IMR-90 (cell line): ENCODE measurements around the gene MEGF6. TPM values are rescaled to one million over a fixed set of nuclear protein-coding genes. Genes with fewer than 3 reads are reported as not detected.
"Not testable (repeated sequence)": the region's sequence is repeated elsewhere in the genome, so short reads cannot be mapped to it uniquely, and the experiment has no call there.

Experiments
- ATAC-seq: fragments of 200-7000 bp; cut with Tn5 transposase; 2 replicates; pipeline ENCODE4 v1.9.1; 2020; ENCODE audit warnings: low read depth, mild to moderate bottlenecking, moderate library complexity
- BruUV-seq: library from RNA; stranded (reverse); fragments of 400-500 nt; replicated peaks from 2 replicates; lab custom pipeline; 2021; lab: Mats Ljungman, UMichigan
- CTCF ChIA-PET: fragments of 300-600 bp; formaldehyde crosslinking; extraction: SDS; loops from one replicate; lab custom pipeline; 2021; ENCODE audit warnings: antibody characterized with exemption; lab: Yijun Ruan, JAX
- POLR2A ChIA-PET: fragments of 300-600 bp; sonication (Branson Sonifier 250); formaldehyde crosslinking; loops from one replicate; lab custom pipeline; 2022; ENCODE audit warnings: antibody characterized with exemption; ENCODE audit not compliant: unreplicated experiment; lab: Charles Lee
- DNase-seq: peaks from one replicate; pipeline ENCODE4 v3.0.0; 2013
- H2AFZ ChIP-seq: replicated peaks from 2 replicates; pipeline ENCODE3; 2013; ENCODE audit warnings: low read length, mild to moderate bottlenecking; ENCODE audit not compliant: poor library complexity
- H2AK5ac ChIP-seq: 2 replicates; pipeline ENCODE4 v1.6.1; 2013; ENCODE audit warnings: low read depth, low read length, inconsistent platforms
- H2AK9ac ChIP-seq: replicated peaks from 2 replicates; pipeline ENCODE3; 2013; ENCODE audit warnings: mild to moderate bottlenecking, low read depth, low read length, moderate library complexity; ENCODE audit not compliant: poor library complexity
- H2BK120ac ChIP-seq: 2 replicates; pipeline ENCODE4 v1.6.1; 2013; ENCODE audit warnings: low read depth, low read length, inconsistent platforms
- H2BK15ac ChIP-seq: 3 replicates; pipeline ENCODE4 v1.6.1; 2013; ENCODE audit warnings: low read depth, low read length, inconsistent platforms
- H2BK20ac ChIP-seq: 2 replicates; pipeline ENCODE4 v1.6.1; 2013; ENCODE audit warnings: low read depth, mild to moderate bottlenecking, inconsistent platforms, low read length, moderate library complexity
- H2BK5ac ChIP-seq: 2 replicates; pipeline ENCODE4 v1.6.1; 2013; ENCODE audit warnings: mild to moderate bottlenecking, low read depth, low read length, inconsistent platforms; ENCODE audit not compliant: poor library complexity, severe bottlenecking
- H3K14ac ChIP-seq: replicated peaks from 2 replicates; pipeline ENCODE4 v1.6.1; 2013; ENCODE audit warnings: low read depth, low read length, inconsistent platforms
- H3K18ac ChIP-seq: 2 replicates; pipeline ENCODE4 v1.6.1; 2013; ENCODE audit warnings: low read depth, low read length, control low read depth
- H3K23ac ChIP-seq: 2 replicates; pipeline ENCODE4 v1.6.1; 2013; ENCODE audit warnings: low read depth, low read length, inconsistent platforms
- H3K27ac ChIP-seq: 2 replicates; pipeline ENCODE4 v1.5.1; 2013; ENCODE audit warnings: mild to moderate bottlenecking, control low read depth, low read length; ENCODE audit not compliant: insufficient read depth
- H3K27me3 ChIP-seq: 2 replicates; pipeline ENCODE4 v1.6.1; 2013; ENCODE audit warnings: low read length; ENCODE audit not compliant: control insufficient read depth, insufficient read depth
- H3K36me3 ChIP-seq: 2 replicates; pipeline ENCODE4 v1.6.1; 2013; ENCODE audit warnings: low read length, mixed read lengths; ENCODE audit not compliant: control insufficient read depth, insufficient read depth
- H3K4ac ChIP-seq: 2 replicates; pipeline ENCODE4 v1.6.1; 2013; ENCODE audit warnings: low read depth, low read length, inconsistent platforms
- H3K4me1 ChIP-seq: 2 replicates; pipeline ENCODE4 v1.6.1; 2013; ENCODE audit warnings: low read length, mixed read lengths; ENCODE audit not compliant: control insufficient read depth, insufficient read depth
- H3K4me2 ChIP-seq: 2 replicates; pipeline ENCODE4 v1.6.1; 2013; ENCODE audit warnings: low read depth, mild to moderate bottlenecking, control low read depth, low read length, moderate library complexity
- H3K4me3 ChIP-seq: 2 replicates; pipeline ENCODE4 v1.5.1; 2013; ENCODE audit warnings: low read depth, mild to moderate bottlenecking, control low read depth, low read length, moderate library complexity; ENCODE audit not compliant: insufficient read depth
- H3K56ac ChIP-seq: 2 replicates; pipeline ENCODE4 v1.6.1; 2013; ENCODE audit warnings: low read length, inconsistent platforms; ENCODE audit not compliant: insufficient read depth; ENCODE audit errors: extremely low read depth
- H3K79me1 ChIP-seq, 2 experiments: 2 replicates each; pipeline ENCODE4 v1.6.1; 2013; ENCODE audit warnings: low read length in 2 of 2, inconsistent platforms in 1 of 2, low read depth in 1 of 2
- H3K9ac ChIP-seq: 2 replicates; pipeline ENCODE4 v1.6.1; 2013; ENCODE audit warnings: low read depth, low read length, control low read depth
- H3K9me1 ChIP-seq: 2 replicates; pipeline ENCODE4 v1.6.1; 2013; ENCODE audit warnings: low read length, inconsistent platforms; ENCODE audit not compliant: insufficient read depth
- H3K9me3 ChIP-seq: 2 replicates; pipeline ENCODE4 v1.6.1; 2013; ENCODE audit warnings: low read length; ENCODE audit not compliant: control insufficient read depth, insufficient read depth
- H4K20me1 ChIP-seq: 2 replicates; pipeline ENCODE4 v1.6.1; 2013; ENCODE audit warnings: low read length, inconsistent platforms; ENCODE audit not compliant: insufficient read depth
- H4K5ac ChIP-seq: 2 replicates; pipeline ENCODE4 v1.6.1; 2013; ENCODE audit warnings: mild to moderate bottlenecking, low read depth, low read length, control low read depth
- H4K8ac ChIP-seq, 2 experiments: 2 replicates each; pipeline ENCODE4 v1.6.1; 2013; ENCODE audit warnings: low read depth in 2 of 2, low read length in 2 of 2, control low read depth in 1 of 2, inconsistent platforms in 1 of 2
- H4K91ac ChIP-seq: 2 replicates; pipeline ENCODE4 v1.6.1; 2013; ENCODE audit warnings: low read depth, low read length, inconsistent platforms; ENCODE audit not compliant: insufficient read depth
- RAD21 ChIP-seq: IDR thresholded peaks from 2 replicates; pipeline ENCODE4 v1.6.1; 2012; ENCODE audit warnings: low read length, improper control_type of control experiment
- SMC3 ChIP-seq: fragments of 150-350 bp; IDR thresholded peaks from 2 replicates; pipeline ENCODE4 v1.6.1; 2016; ENCODE audit warnings: low read depth, mild to moderate bottlenecking, antibody characterized with exemption, low read length, moderate library complexity
- WGBS, 2 experiments: methylation state at CpG; one replicate each; pipeline versions ENCODE4 v1.1.5 to v1.1.7; 2013; ENCODE audit warnings: missing lambda C conversion rate in 2 of 2; ENCODE audit not compliant: insufficient read length in 1 of 2; ENCODE audit errors: extremely low coverage in 2 of 2; 5-methylcytosine and 5-hydroxymethylcytosine counted together
- dilution Hi-C: fragments of 300-500 bp; cut with HindIII; formaldehyde crosslinking; loops from one replicate; pipeline ENCODE4 v1.14.3; 2018; ENCODE audit warnings: low sequenced_read_pairs; ENCODE audit not compliant: unreplicated experiment
- in situ Hi-C: fragments of 300-500 bp; cut with MboI; formaldehyde crosslinking; loops from 3 replicates; pipeline ENCODE4 v1.14.3; 2019; ENCODE audit warnings: low sequenced_read_pairs, inconsistent platforms, mixed read lengths
- intact Hi-C: fragments of 100-400 bp; cut with micrococcal nuclease; formaldehyde crosslinking; loops from 2 replicates; pipeline ENCODE4 v1.10.0; 2022
- polyA plus RNA-seq, 3 experiments: library from polyadenylated mRNA; depleted of rRNA; stranded (reverse); fragments of >200 nt; gene quantifications; 2 replicates each; pipeline ENCODE4 v1.2.3, GENCODE V29; 2012; ENCODE audit warnings: low replicate concordance in 1 of 3
- total RNA-seq: library from RNA; depleted of rRNA; stranded (reverse); fragments of >200 nt; gene quantifications from 2 replicates; pipeline ENCODE4 v1.2.3, GENCODE V29; 2012
- TF ChIP-seq, protein P1 (sequence below): conservative IDR thresholded peaks from 2 replicates; pipeline ENCODE4 v1.5.1; 2012; ENCODE audit warnings: mild to moderate bottlenecking, low read depth, low read length, improper control_type of control experiment

MEGF6 gene
- total and polyA plus RNA-seq, 2 of the 4 experiments (the other 2 are of a cell fraction): 0.72 to 4.1 TPM

DNA sequence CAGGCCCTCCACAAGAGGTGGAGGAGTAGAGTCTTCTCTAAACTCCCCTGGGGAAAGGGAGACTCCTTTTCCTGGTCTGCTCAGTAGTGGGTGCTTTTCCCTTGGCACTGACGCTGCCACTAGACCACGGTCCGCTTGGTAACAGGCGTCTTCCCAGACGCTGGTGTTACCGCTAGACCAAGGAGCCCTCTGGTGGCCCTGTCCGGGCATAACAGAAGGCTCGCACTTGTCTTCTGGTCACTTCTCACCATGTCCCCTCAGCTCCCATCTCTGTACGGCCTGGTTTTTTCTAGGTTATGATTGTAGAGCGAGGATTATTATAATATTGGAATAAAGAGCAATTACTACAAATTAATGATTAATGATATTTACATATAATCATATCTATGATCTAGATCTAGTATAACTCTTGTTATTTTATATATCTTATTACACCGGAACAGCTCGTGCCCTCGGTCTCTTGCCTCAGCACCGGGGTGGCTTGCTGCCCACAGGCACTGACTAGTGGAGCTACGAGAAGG, 9.9 kb upstream of the MEGF6 start:
- H2BK5ac ChIP-seq, H2AFZ ChIP-seq, H3K4ac ChIP-seq, intact Hi-C loops, H4K91ac ChIP-seq, H3K4me2 ChIP-seq, H3K56ac ChIP-seq, H3K14ac ChIP-seq, H2BK20ac ChIP-seq, ATAC-seq, H3K36me3 ChIP-seq, H2AK9ac ChIP-seq, H3K9me1 ChIP-seq, H3K9ac ChIP-seq, H3K4me3 ChIP-seq, H4K8ac ChIP-seq, H3K27me3 ChIP-seq, H4K20me1 ChIP-seq, POLR2A ChIA-PET, dilution Hi-C loops, H3K27ac ChIP-seq, H3K23ac ChIP-seq, H2AK5ac ChIP-seq, H2BK120ac ChIP-seq, H3K9me3 ChIP-seq, BruUV-seq, H4K5ac ChIP-seq, H3K18ac ChIP-seq, H2BK15ac ChIP-seq: not testable (repeated sequence)
- H3K79me1 ChIP-seq: peaks cover 11 to 23% of the 10 kb centered on the region in 2 experiments; a peak in 3 of 4 replicates
- WGBS, 2 experiments: no CpG with 5 or more reads among the region's 15 CpGs
- in situ Hi-C loops: loop anchor here (5.0 kb wide), 2 partner anchors 64 to 134 kb away; no protein-coding TSS in a partner anchor
- TF ChIP-seq SMC3 (peak; percentile 65), RAD21 (peak; percentile 61)
- TF ChIP-seq, protein P1, sequence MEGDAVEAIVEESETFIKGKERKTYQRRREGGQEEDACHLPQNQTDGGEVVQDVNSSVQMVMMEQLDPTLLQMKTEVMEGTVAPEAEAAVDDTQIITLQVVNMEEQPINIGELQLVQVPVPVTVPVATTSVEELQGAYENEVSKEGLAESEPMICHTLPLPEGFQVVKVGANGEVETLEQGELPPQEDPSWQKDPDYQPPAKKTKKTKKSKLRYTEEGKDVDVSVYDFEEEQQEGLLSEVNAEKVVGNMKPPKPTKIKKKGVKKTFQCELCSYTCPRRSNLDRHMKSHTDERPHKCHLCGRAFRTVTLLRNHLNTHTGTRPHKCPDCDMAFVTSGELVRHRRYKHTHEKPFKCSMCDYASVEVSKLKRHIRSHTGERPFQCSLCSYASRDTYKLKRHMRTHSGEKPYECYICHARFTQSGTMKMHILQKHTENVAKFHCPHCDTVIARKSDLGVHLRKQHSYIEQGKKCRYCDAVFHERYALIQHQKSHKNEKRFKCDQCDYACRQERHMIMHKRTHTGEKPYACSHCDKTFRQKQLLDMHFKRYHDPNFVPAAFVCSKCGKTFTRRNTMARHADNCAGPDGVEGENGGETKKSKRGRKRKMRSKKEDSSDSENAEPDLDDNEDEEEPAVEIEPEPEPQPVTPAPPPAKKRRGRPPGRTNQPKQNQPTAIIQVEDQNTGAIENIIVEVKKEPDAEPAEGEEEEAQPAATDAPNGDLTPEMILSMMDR: peak; percentile 53
- CTCF ChIA-PET: interaction anchor here (0.6 to 1.2 kb wide), 9 partner anchors 9 to 974 kb away, joined by 3 to 6 read pairs (median 4); no protein-coding TSS in a partner anchor
- H3K4me1 ChIP-seq: peaks cover 11% of the 10 kb centered on the region
- DNase-seq: peak; percentile 47
